ENCODE measurements around the gene NKD2. TPM values are rescaled to one million over a fixed set of nuclear protein-coding genes. Genes with fewer than 3 reads are reported as not detected.

NKD2 gene
- total RNA-seq, 1 experiment from 2014 or later = 0.21 TPM

DNA sequence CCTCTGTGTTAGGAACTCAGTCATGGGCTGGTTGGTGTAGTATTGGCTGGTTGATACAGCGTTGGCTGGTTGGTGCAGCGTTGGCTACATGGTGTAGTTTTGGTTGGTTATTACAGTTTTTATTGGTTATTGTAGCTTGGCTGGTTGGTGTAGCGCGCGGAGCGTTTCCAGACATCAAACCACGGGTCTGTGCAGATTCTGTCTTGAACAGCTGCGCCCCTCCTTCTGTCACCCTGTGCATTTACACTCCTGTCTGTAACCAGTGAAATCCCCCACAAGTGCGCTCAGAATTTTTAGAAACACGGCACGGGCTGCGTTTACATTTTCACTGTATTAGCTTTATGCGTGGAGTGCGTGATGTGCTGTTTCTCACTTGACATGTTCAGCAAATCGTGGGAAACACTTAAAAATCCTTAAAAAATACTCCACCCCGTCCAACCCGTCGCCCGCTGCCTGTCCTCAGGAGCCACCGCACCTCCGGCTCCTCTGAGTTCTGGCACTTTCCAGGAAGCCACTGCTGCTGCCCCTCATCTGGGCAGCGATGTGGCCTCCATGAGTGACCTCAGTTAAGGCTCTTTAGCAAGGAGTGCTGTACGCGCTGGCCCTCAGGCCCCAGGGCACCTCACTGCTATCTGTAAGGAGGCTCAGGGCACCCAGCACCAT lies 20.8 kb downstream of the NKD2 start:
- Mint-ChIP-seq H3K27me3 (ENCODE audit: insufficient read depth, unreplicated experiment) (no peaks in the 10 kb centered on the region), H3K9me3 (ENCODE audit: unreplicated experiment) (no peaks in the 10 kb centered on the region), H3K36me3 (ENCODE audit: insufficient read depth, unreplicated experiment) (no peaks in the 10 kb centered on the region), H3K4me3 (ENCODE audit: unreplicated experiment) (no peak overlapping the region), H3K4me1 (ENCODE audit: insufficient read depth, unreplicated experiment) (no peaks in the 10 kb centered on the region), H3K27ac (ENCODE audit: low read depth, unreplicated experiment) (no peak overlapping the region)
- TF ChIP-seq, protein P1, sequence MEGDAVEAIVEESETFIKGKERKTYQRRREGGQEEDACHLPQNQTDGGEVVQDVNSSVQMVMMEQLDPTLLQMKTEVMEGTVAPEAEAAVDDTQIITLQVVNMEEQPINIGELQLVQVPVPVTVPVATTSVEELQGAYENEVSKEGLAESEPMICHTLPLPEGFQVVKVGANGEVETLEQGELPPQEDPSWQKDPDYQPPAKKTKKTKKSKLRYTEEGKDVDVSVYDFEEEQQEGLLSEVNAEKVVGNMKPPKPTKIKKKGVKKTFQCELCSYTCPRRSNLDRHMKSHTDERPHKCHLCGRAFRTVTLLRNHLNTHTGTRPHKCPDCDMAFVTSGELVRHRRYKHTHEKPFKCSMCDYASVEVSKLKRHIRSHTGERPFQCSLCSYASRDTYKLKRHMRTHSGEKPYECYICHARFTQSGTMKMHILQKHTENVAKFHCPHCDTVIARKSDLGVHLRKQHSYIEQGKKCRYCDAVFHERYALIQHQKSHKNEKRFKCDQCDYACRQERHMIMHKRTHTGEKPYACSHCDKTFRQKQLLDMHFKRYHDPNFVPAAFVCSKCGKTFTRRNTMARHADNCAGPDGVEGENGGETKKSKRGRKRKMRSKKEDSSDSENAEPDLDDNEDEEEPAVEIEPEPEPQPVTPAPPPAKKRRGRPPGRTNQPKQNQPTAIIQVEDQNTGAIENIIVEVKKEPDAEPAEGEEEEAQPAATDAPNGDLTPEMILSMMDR (IDR thresholded peaks at IDR 0.05; ENCODE audit: unreplicated experiment) = no peak
- intact Hi-C loops (cut with micrococcal nuclease) = no loop called here
- BruUV-seq (replicated peaks) = no TSS peak
- DNase-seq (ENCODE audit: unreplicated experiment) = no peak
- ChIA-PET CTCF (no interaction called here), POLR2A (no interaction called here)

DNA sequence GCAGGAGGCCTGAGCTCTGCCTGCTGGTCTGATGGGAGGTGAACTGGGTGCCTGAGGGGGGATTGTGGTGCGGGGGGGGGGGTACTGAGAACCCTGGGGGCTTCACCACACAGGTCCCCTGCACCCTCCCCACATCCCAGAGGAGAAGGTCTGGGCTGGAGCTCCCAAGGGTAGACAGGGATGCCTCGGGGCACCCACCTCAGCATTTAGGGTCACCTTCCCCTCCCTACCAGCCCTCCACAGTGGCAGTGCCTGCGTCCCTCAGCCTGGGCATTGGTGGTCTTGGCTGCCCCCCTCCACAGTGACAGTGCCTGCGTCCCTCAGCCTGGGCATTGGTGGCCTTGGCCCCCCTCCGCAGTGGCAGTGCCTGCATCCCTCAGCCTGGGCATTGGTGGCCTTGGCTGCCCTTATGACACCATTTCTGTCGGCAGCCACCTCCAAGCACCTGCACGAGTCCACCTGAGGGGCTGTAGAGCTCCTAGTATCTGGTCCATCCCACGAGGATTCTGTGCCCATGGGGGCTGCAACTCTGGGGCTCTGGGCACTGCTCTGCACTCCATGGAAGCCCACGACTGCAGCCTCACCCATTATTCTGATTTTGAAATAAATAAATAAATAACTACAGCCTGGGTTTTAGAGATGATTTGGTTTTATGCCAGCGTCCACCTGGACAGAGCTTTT lies 21.5 kb downstream of the NKD2 start:
- POLR2A ChIA-PET = no interaction called here

DNA sequence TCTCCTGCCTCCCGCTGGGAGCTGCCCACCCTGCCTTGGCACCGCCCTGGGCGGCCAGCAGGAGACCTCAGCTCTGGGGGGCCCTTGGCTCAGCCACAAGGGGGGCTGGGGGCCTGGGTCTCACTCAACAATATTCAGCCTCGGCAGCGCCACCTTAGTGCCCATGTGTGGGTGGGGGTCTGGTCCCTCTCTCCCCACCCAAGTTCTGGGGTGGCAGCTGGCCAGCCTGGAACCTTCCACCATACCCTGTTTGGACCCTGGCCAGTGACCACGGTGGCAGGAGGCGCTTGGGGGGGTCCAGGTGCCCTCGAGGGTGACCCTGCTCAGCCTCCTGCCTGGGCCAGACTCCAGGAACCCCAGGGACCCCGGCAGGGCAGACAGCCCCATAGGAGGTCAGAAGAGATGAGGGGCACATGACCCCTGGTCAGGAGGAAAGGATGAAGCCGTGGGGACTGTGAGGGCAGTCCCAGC lies 22.2 kb downstream of the NKD2 start:
- H3K4me3 Mint-ChIP-seq (ENCODE audit: unreplicated experiment) = no peak overlapping the region
- no peak for DNase-seq (ENCODE audit: unreplicated experiment)
- no peak overlapping the region for H3K27ac Mint-ChIP-seq (ENCODE audit: low read depth, unreplicated experiment)
- intact Hi-C loops (cut with micrococcal nuclease) = no loop called here
- ChIA-PET POLR2A (interaction anchor here (0.6 kb wide), 1 partner anchor 411 kb away, joined by 3 read pairs; no protein-coding TSS in a partner anchor), CTCF (no interaction called here)
- H3K4me1 Mint-ChIP-seq (ENCODE audit: insufficient read depth, unreplicated experiment) = no peaks in the 10 kb centered on the region
- no peaks in the 10 kb centered on the region for H3K27me3 Mint-ChIP-seq (ENCODE audit: insufficient read depth, unreplicated experiment)
- H3K36me3 Mint-ChIP-seq (ENCODE audit: insufficient read depth, unreplicated experiment) = no peaks in the 10 kb centered on the region
- TF ChIP-seq, protein P1 (IDR thresholded peaks at IDR 0.05; ENCODE audit: unreplicated experiment) = no peak
- H3K9me3 Mint-ChIP-seq (ENCODE audit: unreplicated experiment) = peaks cover 10% of the 10 kb centered on the region
- no TSS peak for BruUV-seq (replicated peaks)

More for the DNA sequence above, 21.5 kb downstream of the NKD2 start:
- Mint-ChIP-seq H3K27me3 (ENCODE audit: insufficient read depth, unreplicated experiment) (no peaks in the 10 kb centered on the region), H3K27ac (ENCODE audit: low read depth, unreplicated experiment) (no peak overlapping the region), H3K4me1 (ENCODE audit: insufficient read depth, unreplicated experiment) (no peaks in the 10 kb centered on the region), H3K9me3 (ENCODE audit: unreplicated experiment) (peaks cover 7% of the 10 kb centered on the region), H3K4me3 (ENCODE audit: unreplicated experiment) (no peak overlapping the region), H3K36me3 (ENCODE audit: insufficient read depth, unreplicated experiment) (no peaks in the 10 kb centered on the region)
- DNase-seq (ENCODE audit: unreplicated experiment) = no peak
- TF ChIP-seq, protein P1 (IDR thresholded peaks at IDR 0.05; ENCODE audit: unreplicated experiment) = no peak
- CTCF ChIA-PET = interaction anchor here (0.5 kb wide), 1 partner anchor 57 kb away, joined by 3 read pairs; no protein-coding TSS in a partner anchor
- intact Hi-C loops (cut with micrococcal nuclease) = no loop called here
- no TSS peak for BruUV-seq (replicated peaks)

DNA sequence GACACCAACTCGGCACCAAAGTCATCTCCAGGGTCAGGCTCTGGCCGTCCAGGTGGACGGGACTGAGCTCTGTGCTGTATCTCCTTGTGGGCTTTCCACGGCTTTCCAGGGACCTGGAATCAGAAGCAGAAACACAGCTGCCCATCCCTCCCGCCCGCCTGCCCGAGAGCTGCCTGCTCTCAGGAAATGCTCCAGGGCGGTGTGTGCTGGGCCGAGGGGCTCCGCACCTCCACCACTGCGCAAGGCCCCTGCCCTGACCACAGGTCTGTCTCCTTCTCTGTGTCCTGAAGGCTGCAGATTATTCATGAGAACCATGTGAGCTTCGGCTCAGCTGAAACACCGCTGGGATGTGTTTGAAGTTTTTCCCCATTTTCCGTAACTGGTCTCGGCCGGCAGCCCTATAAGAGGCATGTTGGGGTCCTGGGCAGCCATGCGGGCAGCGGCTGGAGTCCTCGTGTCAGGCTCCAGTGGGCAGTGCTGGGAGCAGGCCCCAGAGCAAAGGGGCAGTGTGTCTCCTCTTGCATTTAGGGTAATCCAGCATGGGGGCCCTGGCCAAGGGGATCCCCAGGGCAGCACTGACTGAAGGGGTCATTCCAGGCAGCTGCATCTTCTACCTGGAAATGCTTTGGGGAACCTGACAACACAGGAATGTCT lies 22.8 kb downstream of the NKD2 start:
- intact Hi-C loops (cut with micrococcal nuclease) = no loop called here
- no TSS peak for BruUV-seq (replicated peaks)
- Mint-ChIP-seq H3K9me3 (ENCODE audit: unreplicated experiment) (peaks cover 10% of the 10 kb centered on the region), H3K4me1 (ENCODE audit: insufficient read depth, unreplicated experiment) (no peaks in the 10 kb centered on the region), H3K27ac (ENCODE audit: low read depth, unreplicated experiment) (no peak overlapping the region), H3K36me3 (ENCODE audit: insufficient read depth, unreplicated experiment) (no peaks in the 10 kb centered on the region), H3K4me3 (ENCODE audit: unreplicated experiment) (no peak overlapping the region), H3K27me3 (ENCODE audit: insufficient read depth, unreplicated experiment) (no peaks in the 10 kb centered on the region)
- ChIA-PET POLR2A (interaction anchor here (0.6 kb wide), 1 partner anchor 412 kb away, joined by 3 read pairs; no protein-coding TSS in a partner anchor), CTCF (interaction anchor here (0.6 kb wide), 1 partner anchor 110 kb away, joined by 3 read pairs; no protein-coding TSS in a partner anchor)
- TF ChIP-seq, protein P1 (IDR thresholded peaks at IDR 0.05; ENCODE audit: unreplicated experiment) = no peak
- DNase-seq (ENCODE audit: unreplicated experiment) = no peak
